PFSK-1 (cell line): ENCODE data around the gene GRK5.

Experiments
- FOXP2 ChIP-seq: optimal IDR thresholded peaks from 2 replicates; pipeline ENCODE3; 2011; ENCODE audit warnings: borderline replicate concordance, control low read depth, inconsistent platforms; ENCODE audit not compliant: insufficient read depth; ENCODE audit errors: extremely low read length, extremely low read depth
- POLR2AphosphoS5 ChIP-seq: IDR thresholded peaks from 2 replicates; pipeline ENCODE4 v1.6.1; 2012; ENCODE audit warnings: low read depth, mild to moderate bottlenecking, control low read depth, low read length, moderate library complexity
- REST ChIP-seq, 2 experiments: IDR thresholded peaks; 2 replicates each; pipeline versions ENCODE4 v1.6.1 to v1.8.0; 2011 to 2012; ENCODE audit warnings: low read depth in 2 of 2, low read length in 2 of 2, control low read depth in 1 of 2, inconsistent platforms in 1 of 2, mild to moderate bottlenecking in 1 of 2, moderate library complexity in 1 of 2; ENCODE audit not compliant: insufficient read depth in 1 of 2
- SIN3A ChIP-seq: IDR thresholded peaks from 2 replicates; pipeline ENCODE4 v1.6.1; 2012; ENCODE audit warnings: mild to moderate bottlenecking, low read length, moderate library complexity, borderline replicate concordance; ENCODE audit not compliant: insufficient read depth
- TAF1 ChIP-seq: IDR thresholded peaks from 2 replicates; pipeline ENCODE4 v1.6.1; 2012; ENCODE audit warnings: low read length, control low read depth, borderline replicate concordance; ENCODE audit not compliant: insufficient read depth

The GRK5 gene

GRCh38 chr10:119419931-119420330 is 212.6 kb downstream of the GRK5 start:
- TF ChIP-seq SIN3A: no peak
- TF ChIP-seq REST (IDR thresholded peaks at IDR 0.05; ENCODE audit: insufficient read depth in 1 of 2, low read depth in 2 of 2, low read length in 2 of 2): no peak
- no peak for TF ChIP-seq TAF1
- TF ChIP-seq POLR2AphosphoS5: no peak
- no peak for TF ChIP-seq FOXP2

- TF ChIP-seq POLR2AphosphoS5 (no peak), REST (IDR thresholded peaks at IDR 0.05; ENCODE audit: insufficient read depth in 1 of 2, low read depth in 2 of 2, low read length in 2 of 2) (no peak), TAF1 (no peak), FOXP2 (no peak), SIN3A (no peak)
These were observed 213.8 kb downstream of the GRK5 start for GRCh38 chr10:119420950-119421875.

- TF ChIP-seq FOXP2 (no peak), SIN3A (no peak), TAF1 (no peak), REST (IDR thresholded peaks at IDR 0.05; ENCODE audit: insufficient read depth in 1 of 2, low read depth in 2 of 2, low read length in 2 of 2) (no peak), POLR2AphosphoS5 (no peak)
These were observed 214.7 kb downstream of the GRK5 start for GRCh38 chr10:119421891-119422681.

GRCh38 chr10:119422682-119423509 is 215.5 kb downstream of the GRK5 start:
- no peak for TF ChIP-seq SIN3A
- TF ChIP-seq POLR2AphosphoS5: no peak
- TF ChIP-seq REST (IDR thresholded peaks at IDR 0.05; ENCODE audit: insufficient read depth in 1 of 2, low read depth in 2 of 2, low read length in 2 of 2): no peak
- TF ChIP-seq TAF1: no peak
- TF ChIP-seq FOXP2: no peak
